ENCODE results near the gene SPSB4.

SPSB4 gene

DNA sequence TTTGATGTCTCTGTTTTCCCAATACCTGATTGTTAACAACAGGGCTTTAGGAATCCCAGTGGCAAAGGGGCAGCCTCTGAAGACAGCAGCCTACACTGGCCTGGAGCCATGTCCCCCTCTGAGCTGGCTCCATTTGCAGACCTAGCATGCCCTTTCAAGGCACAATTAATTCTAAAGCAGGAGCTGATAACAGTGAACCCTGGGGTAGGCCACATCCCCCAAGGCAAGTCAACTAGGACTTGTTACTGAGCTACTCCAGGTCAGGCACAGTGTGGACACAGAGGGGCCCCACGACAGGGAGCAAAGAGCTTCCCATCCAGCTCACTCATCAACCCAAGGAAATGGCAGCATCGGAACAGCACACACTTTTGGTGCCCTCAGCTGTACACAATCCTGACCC lies 51.9 kb downstream of the SPSB4 start:
- WGBS (ENCODE audit: extremely low coverage, insufficient coverage, low lambda C conversion rate), result no CpG with 5 or more reads among the region's 2 CpGs
- Histone ChIP-seq H3K36me3 (ENCODE audit: control insufficient read depth, insufficient read depth, low read length) (no peaks in the 10 kb centered on the region), H4K8ac (ENCODE audit: low read depth, low read length) (no peak overlapping the region), H3K79me1 (ENCODE audit: low read length) (no peaks in the 10 kb centered on the region), H3K79me2 (ENCODE audit: control insufficient read depth, insufficient read depth, low read length) (no peaks in the 10 kb centered on the region), H2BK15ac (replicated peaks; ENCODE audit: low read depth) (no peak overlapping the region), H3K18ac (ENCODE audit: low read length) (no peak overlapping the region), H3K27ac (ENCODE audit: low read depth, low read length) (no peak overlapping the region), H3K4me3 (ENCODE audit: low read length) (no peak overlapping the region), H3K27me3 (ENCODE audit: insufficient read depth, low read length, poor library complexity) (no peaks in the 10 kb centered on the region), H2AK5ac (ENCODE audit: low read length) (no peak overlapping the region), H3K9ac (ENCODE audit: low read length) (peak overlapping the region; percentile 1), H2BK120ac (ENCODE audit: low read depth, low read length) (no peak overlapping the region), H3K23ac (ENCODE audit: low read length) (no peak overlapping the region), H3K4me2 (ENCODE audit: low read length) (no peak overlapping the region), H3K4me1 (ENCODE audit: control insufficient read depth, low read depth, low read length) (peaks cover 9% of the 10 kb centered on the region), H3K56ac (ENCODE audit: low read length) (peak overlapping the region; percentile 30), H3K4ac (ENCODE audit: low read depth, low read length) (no peak overlapping the region), H4K5ac (ENCODE audit: low read length) (no peak overlapping the region), H2BK5ac (ENCODE audit: low read length) (no peak overlapping the region)
- DNase-seq, result peak; percentile 69

GRCh38 chr3:141103503-141103902 lies 52.4 kb downstream of the SPSB4 start:
- no peak overlapping the region for H2BK15ac ChIP-seq (replicated peaks; ENCODE audit: low read depth)

DNA sequence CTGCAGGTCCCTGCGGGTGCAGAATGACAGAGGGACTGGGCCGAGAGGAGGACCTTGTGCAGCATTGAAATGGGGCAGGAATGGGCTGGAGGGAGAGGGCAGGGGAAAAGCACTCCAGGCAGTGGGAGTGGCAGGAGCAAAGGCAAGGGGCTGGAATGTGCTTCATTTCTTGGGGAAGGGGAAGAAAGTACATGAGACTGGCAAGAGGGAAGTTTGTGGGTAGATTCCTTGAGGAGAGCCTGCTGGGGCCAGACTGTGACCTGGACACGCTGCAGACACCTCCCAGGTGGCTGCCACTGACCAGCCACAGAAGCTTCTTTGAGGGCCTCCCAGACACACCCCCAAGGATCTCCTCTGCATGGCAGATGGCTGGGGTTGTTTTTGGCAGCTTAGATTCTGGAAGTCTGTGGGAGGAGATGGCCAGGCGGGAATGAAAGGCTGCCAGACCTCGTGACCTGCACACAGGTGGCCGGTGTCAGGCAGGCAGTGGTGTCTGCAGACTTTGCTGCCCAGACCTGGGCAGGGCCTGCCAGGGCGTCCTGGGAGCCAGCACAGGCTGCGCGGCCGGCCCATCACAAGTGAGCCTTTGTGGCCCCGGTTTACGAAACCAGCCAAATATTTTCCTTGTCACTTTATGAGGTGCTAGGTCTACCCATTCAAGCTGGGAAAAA lies 53.1 kb downstream of the SPSB4 start:
- Histone ChIP-seq H2AK5ac (ENCODE audit: low read length) (no peak overlapping the region), H3K4ac (ENCODE audit: low read depth, low read length) (peak overlapping the region; percentile 18), H3K36me3 (ENCODE audit: control insufficient read depth, insufficient read depth, low read length) (no peaks in the 10 kb centered on the region), H3K9ac (ENCODE audit: low read length) (no peak overlapping the region), H3K18ac (ENCODE audit: low read length) (no peak overlapping the region), H2BK120ac (ENCODE audit: low read depth, low read length) (no peak overlapping the region), H2BK5ac (ENCODE audit: low read length) (no peak overlapping the region), H3K4me3 (ENCODE audit: low read length) (no peak overlapping the region), H2BK15ac (replicated peaks; ENCODE audit: low read depth) (no peak overlapping the region), H4K8ac (ENCODE audit: low read depth, low read length) (no peak overlapping the region), H3K79me2 (ENCODE audit: control insufficient read depth, insufficient read depth, low read length) (no peaks in the 10 kb centered on the region), H4K5ac (ENCODE audit: low read length) (no peak overlapping the region), H3K56ac (ENCODE audit: low read length) (peak overlapping the region; percentile 65), H3K27ac (ENCODE audit: low read depth, low read length) (no peak overlapping the region), H3K4me1 (ENCODE audit: control insufficient read depth, low read depth, low read length) (peaks cover 9% of the 10 kb centered on the region), H3K4me2 (ENCODE audit: low read length) (no peak overlapping the region), H3K79me1 (ENCODE audit: low read length) (no peaks in the 10 kb centered on the region), H3K27me3 (ENCODE audit: insufficient read depth, low read length, poor library complexity) (no peaks in the 10 kb centered on the region), H3K23ac (ENCODE audit: low read length) (no peak overlapping the region)
- peak; percentile 53 for DNase-seq
- WGBS (ENCODE audit: extremely low coverage, insufficient coverage, low lambda C conversion rate), result no CpG with 5 or more reads among the region's 12 CpGs

More at GRCh38 chr3:141103503-141103902, 52.4 kb downstream of the SPSB4 start:
- H3K9ac ChIP-seq (ENCODE audit: low read length), result peak overlapping the region; percentile 1
- H3K56ac ChIP-seq (ENCODE audit: low read length), result peak overlapping the region; percentile 30
- no peak overlapping the region for H3K4me2 ChIP-seq (ENCODE audit: low read length)
- H4K8ac ChIP-seq (ENCODE audit: low read depth, low read length), result no peak overlapping the region
- H3K27ac ChIP-seq (ENCODE audit: low read depth, low read length), result peak overlapping the region; percentile 26
- H3K4me1 ChIP-seq (ENCODE audit: control insufficient read depth, low read depth, low read length), result peaks cover 9% of the 10 kb centered on the region
- no peak overlapping the region for H2BK120ac ChIP-seq (ENCODE audit: low read depth, low read length)
- no CpG with 5 or more reads among the region's 4 CpGs for WGBS (ENCODE audit: extremely low coverage, insufficient coverage, low lambda C conversion rate)
- H3K36me3 ChIP-seq (ENCODE audit: control insufficient read depth, insufficient read depth, low read length), result no peaks in the 10 kb centered on the region
- H3K23ac ChIP-seq (ENCODE audit: low read length), result no peak overlapping the region
- H3K18ac ChIP-seq (ENCODE audit: low read length), result no peak overlapping the region
- H3K27me3 ChIP-seq (ENCODE audit: insufficient read depth, low read length, poor library complexity), result no peaks in the 10 kb centered on the region
- H2BK5ac ChIP-seq (ENCODE audit: low read length), result no peak overlapping the region
- no peak overlapping the region for H3K4ac ChIP-seq (ENCODE audit: low read depth, low read length)
- no peaks in the 10 kb centered on the region for H3K79me1 ChIP-seq (ENCODE audit: low read length)
- H4K5ac ChIP-seq (ENCODE audit: low read length), result no peak overlapping the region
- no peaks in the 10 kb centered on the region for H3K79me2 ChIP-seq (ENCODE audit: control insufficient read depth, insufficient read depth, low read length)
- no peak overlapping the region for H2AK5ac ChIP-seq (ENCODE audit: low read length)
- H3K4me3 ChIP-seq (ENCODE audit: low read length), result no peak overlapping the region
- no peak for DNase-seq

DNA sequence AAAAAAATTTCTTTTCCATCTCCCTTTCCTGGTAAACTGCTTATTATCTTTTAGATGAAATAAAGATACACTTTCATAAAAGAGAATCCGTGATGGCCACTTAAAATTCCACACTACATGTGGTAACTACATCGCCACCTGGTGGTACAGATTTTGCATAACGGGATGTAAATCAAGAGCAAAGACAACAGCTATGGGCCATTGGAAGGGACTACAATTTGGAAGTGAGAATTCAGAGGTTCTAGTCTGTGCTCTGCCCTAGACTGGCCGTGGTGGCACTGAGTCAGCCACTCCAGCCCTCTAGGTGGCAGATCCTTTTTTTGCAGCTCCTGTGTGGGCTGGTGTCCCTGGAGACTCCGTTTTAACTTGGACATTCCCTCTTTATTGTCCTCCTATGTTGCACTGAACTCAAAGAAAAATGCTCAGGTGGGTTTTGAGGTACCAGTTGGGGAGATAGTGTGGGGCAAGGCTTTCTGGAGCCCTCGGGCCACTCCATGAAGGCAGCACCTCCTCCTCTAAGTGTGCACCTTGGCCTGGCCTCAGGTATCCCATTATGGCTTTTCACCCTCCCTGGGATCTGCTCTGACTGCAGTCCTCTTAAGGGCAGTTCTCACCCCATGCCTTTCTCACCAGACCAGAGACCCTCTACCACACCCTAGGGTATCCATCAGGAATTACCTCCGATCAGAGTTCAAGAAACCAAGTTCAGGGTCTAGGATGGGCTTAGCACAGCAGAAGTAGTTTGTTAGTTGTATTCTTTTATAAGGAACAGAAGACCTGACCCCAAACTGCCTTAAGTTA lies 54.9 kb downstream of the SPSB4 start:
- no peak overlapping the region for H3K4me2 ChIP-seq (ENCODE audit: low read length)
- no peak overlapping the region for H3K27ac ChIP-seq (ENCODE audit: low read depth, low read length)
- no peak overlapping the region for H3K18ac ChIP-seq (ENCODE audit: low read length)
- no peak overlapping the region for H3K23ac ChIP-seq (ENCODE audit: low read length)
- no peak overlapping the region for H3K4me3 ChIP-seq (ENCODE audit: low read length)
- DNase-seq, result peak; percentile 94
- H3K4me1 ChIP-seq (ENCODE audit: control insufficient read depth, low read depth, low read length), result peaks cover 9% of the 10 kb centered on the region
- no peaks in the 10 kb centered on the region for H3K79me1 ChIP-seq (ENCODE audit: low read length)
- no peak overlapping the region for H3K4ac ChIP-seq (ENCODE audit: low read depth, low read length)
- H3K56ac ChIP-seq (ENCODE audit: low read length), result peak overlapping the region; percentile 6
- no peak overlapping the region for H2BK120ac ChIP-seq (ENCODE audit: low read depth, low read length)
- H3K36me3 ChIP-seq (ENCODE audit: control insufficient read depth, insufficient read depth, low read length), result no peaks in the 10 kb centered on the region
- WGBS (ENCODE audit: extremely low coverage, insufficient coverage, low lambda C conversion rate), result no CpG with 5 or more reads among the region's 7 CpGs
- no peak overlapping the region for H2BK5ac ChIP-seq (ENCODE audit: low read length)
- no peaks in the 10 kb centered on the region for H3K79me2 ChIP-seq (ENCODE audit: control insufficient read depth, insufficient read depth, low read length)
- H3K9ac ChIP-seq (ENCODE audit: low read length), result peak overlapping the region; percentile 2
- H4K5ac ChIP-seq (ENCODE audit: low read length), result no peak overlapping the region
- no peak overlapping the region for H2AK5ac ChIP-seq (ENCODE audit: low read length)
- no peak overlapping the region for H4K8ac ChIP-seq (ENCODE audit: low read depth, low read length)
- H3K27me3 ChIP-seq (ENCODE audit: insufficient read depth, low read length, poor library complexity), result no peaks in the 10 kb centered on the region
- H2BK15ac ChIP-seq (replicated peaks; ENCODE audit: low read depth), result no peak overlapping the region

DNA sequence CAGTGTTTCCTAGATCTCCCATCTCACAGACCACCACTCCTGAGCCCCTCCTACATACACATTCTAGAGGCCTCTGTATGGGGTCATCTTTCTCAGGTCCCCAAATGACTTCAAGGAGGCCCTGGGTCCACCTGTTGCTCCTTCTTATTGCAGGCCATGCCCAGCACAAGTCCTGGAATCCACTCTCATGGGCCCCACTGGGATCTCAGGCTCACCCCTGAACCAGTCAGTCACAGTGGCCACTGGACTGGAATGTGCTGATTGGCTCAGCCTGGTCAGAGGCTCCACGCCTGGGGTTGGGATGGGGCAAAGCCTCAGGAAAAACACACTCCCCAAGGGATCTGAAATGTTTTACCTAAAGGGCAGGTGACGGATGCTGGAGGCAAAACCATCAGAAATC lies 55.7 kb downstream of the SPSB4 start:
- no peaks in the 10 kb centered on the region for H3K36me3 ChIP-seq (ENCODE audit: control insufficient read depth, insufficient read depth, low read length)
- no peak overlapping the region for H3K4me2 ChIP-seq (ENCODE audit: low read length)
- no peaks in the 10 kb centered on the region for H3K79me2 ChIP-seq (ENCODE audit: control insufficient read depth, insufficient read depth, low read length)
- H3K4me3 ChIP-seq (ENCODE audit: low read length), result no peak overlapping the region
- no peak overlapping the region for H4K5ac ChIP-seq (ENCODE audit: low read length)
- peaks cover 9% of the 10 kb centered on the region for H3K4me1 ChIP-seq (ENCODE audit: control insufficient read depth, low read depth, low read length)
- no peak overlapping the region for H2BK5ac ChIP-seq (ENCODE audit: low read length)
- H3K4ac ChIP-seq (ENCODE audit: low read depth, low read length), result no peak overlapping the region
- H3K18ac ChIP-seq (ENCODE audit: low read length), result no peak overlapping the region
- no peaks in the 10 kb centered on the region for H3K79me1 ChIP-seq (ENCODE audit: low read length)
- no peak overlapping the region for H3K9ac ChIP-seq (ENCODE audit: low read length)
- H4K8ac ChIP-seq (ENCODE audit: low read depth, low read length), result no peak overlapping the region
- no peak overlapping the region for H2BK15ac ChIP-seq (replicated peaks; ENCODE audit: low read depth)
- no peak overlapping the region for H3K27ac ChIP-seq (ENCODE audit: low read depth, low read length)
- DNase-seq, result no peak
- H2AK5ac ChIP-seq (ENCODE audit: low read length), result no peak overlapping the region
- H3K56ac ChIP-seq (ENCODE audit: low read length), result no peak overlapping the region
- WGBS (ENCODE audit: extremely low coverage, insufficient coverage, low lambda C conversion rate), result no CpG with 5 or more reads among the region's 2 CpGs
- no peaks in the 10 kb centered on the region for H3K27me3 ChIP-seq (ENCODE audit: insufficient read depth, low read length, poor library complexity)
- no peak overlapping the region for H3K23ac ChIP-seq (ENCODE audit: low read length)
- no peak overlapping the region for H2BK120ac ChIP-seq (ENCODE audit: low read depth, low read length)
